ENCODE results near the gene SEPTIN12.

DNA sequence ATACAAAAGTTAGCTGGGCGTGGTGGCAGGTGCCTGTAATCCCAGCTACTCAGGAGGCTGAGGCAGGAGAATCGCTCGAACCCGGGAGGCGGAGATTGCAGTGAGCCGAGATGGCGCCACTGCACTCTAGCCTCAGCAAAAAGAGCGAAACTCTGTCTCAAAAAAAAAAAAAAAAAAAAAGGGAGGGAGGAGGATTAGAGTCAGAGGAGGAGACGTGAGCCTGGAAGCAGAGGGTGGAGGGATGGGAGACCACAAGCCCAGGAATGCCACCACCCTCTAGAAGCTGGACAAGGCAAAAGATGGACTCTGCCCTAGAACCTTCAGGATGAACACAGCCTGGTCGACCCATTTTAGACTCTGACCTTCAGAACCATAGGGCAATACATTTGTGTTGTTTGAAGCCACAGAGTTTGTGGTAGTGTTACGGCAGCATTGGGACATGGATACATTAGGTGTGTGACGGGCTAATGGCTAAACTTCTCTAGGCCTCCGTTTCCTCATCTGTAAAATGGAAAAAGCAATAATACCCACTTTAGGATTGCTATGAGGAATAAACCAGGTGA, 4.9 kb upstream of the SEPTIN12 start:
- TF ChIP-seq REST (IDR thresholded peaks at IDR 0.05; ENCODE audit: low read depth) (no peak), EP300 (IDR thresholded peaks at IDR 0.05; ENCODE audit: borderline replicate concordance) (no peak), ZBTB7A (IDR thresholded peaks at IDR 0.05; ENCODE audit: low read depth) (no peak), CEBPB (IDR thresholded peaks at IDR 0.05) (no peak), TCF12 (IDR thresholded peaks at IDR 0.05; ENCODE audit: low read depth) (no peak), CREB1 (IDR thresholded peaks at IDR 0.05; ENCODE audit: low read depth) (no peak), TAF1 (IDR thresholded peaks at IDR 0.05; ENCODE audit: low read depth) (no peak), TEAD4 (IDR thresholded peaks at IDR 0.05) (no peak), RAD21 (IDR thresholded peaks at IDR 0.05; ENCODE audit: low read depth) (no peak)
- TF ChIP-seq, protein P1, sequence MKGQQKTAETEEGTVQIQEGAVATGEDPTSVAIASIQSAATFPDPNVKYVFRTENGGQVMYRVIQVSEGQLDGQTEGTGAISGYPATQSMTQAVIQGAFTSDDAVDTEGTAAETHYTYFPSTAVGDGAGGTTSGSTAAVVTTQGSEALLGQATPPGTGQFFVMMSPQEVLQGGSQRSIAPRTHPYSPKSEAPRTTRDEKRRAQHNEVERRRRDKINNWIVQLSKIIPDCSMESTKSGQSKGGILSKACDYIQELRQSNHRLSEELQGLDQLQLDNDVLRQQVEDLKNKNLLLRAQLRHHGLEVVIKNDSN (IDR thresholded peaks at IDR 0.05) = no peak
